Measurements from ENCODE around the gene PDX1.

GRCh38 chr13:27955014-27955591, 35.3 kb downstream of the PDX1 start:
- TF ChIP-seq, protein P1, sequence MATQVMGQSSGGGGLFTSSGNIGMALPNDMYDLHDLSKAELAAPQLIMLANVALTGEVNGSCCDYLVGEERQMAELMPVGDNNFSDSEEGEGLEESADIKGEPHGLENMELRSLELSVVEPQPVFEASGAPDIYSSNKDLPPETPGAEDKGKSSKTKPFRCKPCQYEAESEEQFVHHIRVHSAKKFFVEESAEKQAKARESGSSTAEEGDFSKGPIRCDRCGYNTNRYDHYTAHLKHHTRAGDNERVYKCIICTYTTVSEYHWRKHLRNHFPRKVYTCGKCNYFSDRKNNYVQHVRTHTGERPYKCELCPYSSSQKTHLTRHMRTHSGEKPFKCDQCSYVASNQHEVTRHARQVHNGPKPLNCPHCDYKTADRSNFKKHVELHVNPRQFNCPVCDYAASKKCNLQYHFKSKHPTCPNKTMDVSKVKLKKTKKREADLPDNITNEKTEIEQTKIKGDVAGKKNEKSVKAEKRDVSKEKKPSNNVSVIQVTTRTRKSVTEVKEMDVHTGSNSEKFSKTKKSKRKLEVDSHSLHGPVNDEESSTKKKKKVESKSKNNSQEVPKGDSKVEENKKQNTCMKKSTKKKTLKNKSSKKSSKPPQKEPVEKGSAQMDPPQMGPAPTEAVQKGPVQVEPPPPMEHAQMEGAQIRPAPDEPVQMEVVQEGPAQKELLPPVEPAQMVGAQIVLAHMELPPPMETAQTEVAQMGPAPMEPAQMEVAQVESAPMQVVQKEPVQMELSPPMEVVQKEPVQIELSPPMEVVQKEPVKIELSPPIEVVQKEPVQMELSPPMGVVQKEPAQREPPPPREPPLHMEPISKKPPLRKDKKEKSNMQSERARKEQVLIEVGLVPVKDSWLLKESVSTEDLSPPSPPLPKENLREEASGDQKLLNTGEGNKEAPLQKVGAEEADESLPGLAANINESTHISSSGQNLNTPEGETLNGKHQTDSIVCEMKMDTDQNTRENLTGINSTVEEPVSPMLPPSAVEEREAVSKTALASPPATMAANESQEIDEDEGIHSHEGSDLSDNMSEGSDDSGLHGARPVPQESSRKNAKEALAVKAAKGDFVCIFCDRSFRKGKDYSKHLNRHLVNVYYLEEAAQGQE (IDR thresholded peaks at IDR 0.05; ENCODE audit: insufficient replicate concordance, low read depth) = no peak
- TF ChIP-seq GABPA (IDR thresholded peaks at IDR 0.05; ENCODE audit: low read depth) (no peak), POLR2AphosphoS5 (IDR thresholded peaks at IDR 0.05; ENCODE audit: low read depth) (no peak)

All from HL-60 (cell line).